Calu3 (cell line): ENCODE measurements around the gene RGS17. TPM values are rescaled to one million over a fixed set of nuclear protein-coding genes. Genes with fewer than 3 reads are reported as not detected.

Experiments
- BruUV-seq: library from RNA; stranded (reverse); fragments of 400-500 nt; replicated peaks from 2 replicates; lab custom pipeline; 2021; lab: Mats Ljungman, UMichigan
- CTCF ChIA-PET: fragments of 300-600 bp; sonication (Branson Sonifier 250); formaldehyde crosslinking; loops from one replicate; lab custom pipeline; 2022; ENCODE audit warnings: antibody characterized with exemption; lab: Charles Lee
- DNase-seq: peaks from one replicate; pipeline ENCODE4 v3.0.0; 2022
- H3K27ac Mint-ChIP-seq: one replicate; pipeline ENCODE4 v1.8.0; 2022; ENCODE audit warnings: mixed read lengths; ENCODE audit not compliant: unreplicated experiment
- H3K27me3 Mint-ChIP-seq: one replicate; pipeline ENCODE4 v1.8.0; 2022; ENCODE audit warnings: mixed read lengths; ENCODE audit not compliant: unreplicated experiment
- H3K36me3 Mint-ChIP-seq: one replicate; pipeline ENCODE4 v1.8.0; 2022; ENCODE audit warnings: mild to moderate bottlenecking, moderate library complexity, mixed read lengths; ENCODE audit not compliant: insufficient read depth, unreplicated experiment
- H3K4me1 Mint-ChIP-seq: one replicate; pipeline ENCODE4 v1.8.0; 2022; ENCODE audit warnings: mild to moderate bottlenecking, low read depth, mixed read lengths; ENCODE audit not compliant: unreplicated experiment
- H3K4me3 Mint-ChIP-seq: one replicate; pipeline ENCODE4 v1.8.0; 2022; ENCODE audit warnings: mild to moderate bottlenecking, low read depth, moderate library complexity, mixed read lengths; ENCODE audit not compliant: unreplicated experiment
- H3K9me3 Mint-ChIP-seq: one replicate; pipeline ENCODE4 v1.8.0; 2022; ENCODE audit warnings: low read depth, mixed read lengths; ENCODE audit not compliant: unreplicated experiment
- intact Hi-C: fragments of 100-400 bp; cut with micrococcal nuclease; formaldehyde crosslinking; loops from one replicate; pipeline ENCODE4 v1.10.0; 2022; ENCODE audit not compliant: unreplicated experiment
- total RNA-seq: library from RNA; stranded (reverse); gene quantifications from 2 replicates; pipeline ENCODE4 v1.2.3, GENCODE V29; 2022
- TF ChIP-seq, protein P1 (sequence below): fragments of 200-600 bp; IDR thresholded peaks from one replicate; pipeline ENCODE4 v1.8.0; 2022; ENCODE audit warnings: antibody characterized with exemption; ENCODE audit not compliant: unreplicated experiment

Gene RGS17
- total RNA-seq, 1 experiment from 2014 or later, result 0.78 TPM

DNA sequence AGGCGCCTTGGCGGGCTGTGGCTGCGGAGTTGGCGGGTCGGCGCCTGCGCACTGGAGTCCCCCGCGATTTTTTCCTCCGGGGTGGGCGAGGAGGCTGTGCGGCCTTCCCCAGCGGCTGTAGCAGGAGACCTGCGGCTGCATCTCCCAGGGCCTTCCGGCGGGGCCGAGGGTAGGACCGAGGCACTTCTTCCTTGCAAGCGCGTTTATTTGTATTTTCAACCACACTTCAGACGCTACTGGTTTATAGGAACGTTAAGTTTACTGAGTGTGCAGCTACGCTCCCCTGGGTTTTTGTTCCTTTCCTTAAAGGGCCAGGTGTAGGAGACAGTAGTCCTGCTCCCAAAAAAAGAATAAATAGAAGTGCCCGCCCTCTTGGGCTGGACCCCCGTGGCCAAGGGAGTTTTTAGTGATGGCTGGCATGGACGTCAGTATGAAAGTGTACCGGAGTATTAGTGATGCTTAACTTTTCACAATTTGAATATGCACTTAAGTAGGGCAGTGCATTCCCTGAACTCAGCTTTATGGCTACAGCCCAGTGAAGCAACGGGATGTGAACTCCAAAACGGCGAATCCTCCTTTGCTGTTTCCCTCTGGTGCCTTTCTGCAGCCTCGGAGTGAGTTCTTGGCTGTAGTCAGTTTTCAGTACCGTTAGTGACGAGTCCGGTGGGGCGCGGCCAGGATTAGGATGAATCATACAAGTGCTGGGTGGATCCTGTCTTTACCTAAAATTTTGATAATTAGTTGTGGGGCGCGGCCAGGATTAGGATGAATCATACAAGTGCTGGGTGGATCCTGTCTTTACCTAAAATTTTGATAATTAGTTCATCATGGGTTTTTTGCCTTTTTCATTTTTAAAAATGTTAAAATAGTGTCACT, 147.2 kb downstream of the RGS17 start:
- Mint-ChIP-seq H3K4me1 (peaks cover 25% of the 10 kb centered on the region), H3K9me3 (no peaks in the 10 kb centered on the region), H3K27ac (peak overlapping the region; percentile 92), H3K4me3 (peak overlapping the region; percentile 91), H3K36me3 (peaks cover 48% of the 10 kb centered on the region), H3K27me3 (no peaks in the 10 kb centered on the region)
- BruUV-seq, result TSS peak; percentile 63
- CTCF ChIA-PET, result interaction anchor here (0.6 kb wide), 1 partner anchor 886 kb away, joined by 3 read pairs; no protein-coding TSS in a partner anchor
- intact Hi-C loops, result no loop called here
- DNase-seq, result peak; percentile 92
- TF ChIP-seq, protein P1, sequence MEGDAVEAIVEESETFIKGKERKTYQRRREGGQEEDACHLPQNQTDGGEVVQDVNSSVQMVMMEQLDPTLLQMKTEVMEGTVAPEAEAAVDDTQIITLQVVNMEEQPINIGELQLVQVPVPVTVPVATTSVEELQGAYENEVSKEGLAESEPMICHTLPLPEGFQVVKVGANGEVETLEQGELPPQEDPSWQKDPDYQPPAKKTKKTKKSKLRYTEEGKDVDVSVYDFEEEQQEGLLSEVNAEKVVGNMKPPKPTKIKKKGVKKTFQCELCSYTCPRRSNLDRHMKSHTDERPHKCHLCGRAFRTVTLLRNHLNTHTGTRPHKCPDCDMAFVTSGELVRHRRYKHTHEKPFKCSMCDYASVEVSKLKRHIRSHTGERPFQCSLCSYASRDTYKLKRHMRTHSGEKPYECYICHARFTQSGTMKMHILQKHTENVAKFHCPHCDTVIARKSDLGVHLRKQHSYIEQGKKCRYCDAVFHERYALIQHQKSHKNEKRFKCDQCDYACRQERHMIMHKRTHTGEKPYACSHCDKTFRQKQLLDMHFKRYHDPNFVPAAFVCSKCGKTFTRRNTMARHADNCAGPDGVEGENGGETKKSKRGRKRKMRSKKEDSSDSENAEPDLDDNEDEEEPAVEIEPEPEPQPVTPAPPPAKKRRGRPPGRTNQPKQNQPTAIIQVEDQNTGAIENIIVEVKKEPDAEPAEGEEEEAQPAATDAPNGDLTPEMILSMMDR, result no peak

DNA sequence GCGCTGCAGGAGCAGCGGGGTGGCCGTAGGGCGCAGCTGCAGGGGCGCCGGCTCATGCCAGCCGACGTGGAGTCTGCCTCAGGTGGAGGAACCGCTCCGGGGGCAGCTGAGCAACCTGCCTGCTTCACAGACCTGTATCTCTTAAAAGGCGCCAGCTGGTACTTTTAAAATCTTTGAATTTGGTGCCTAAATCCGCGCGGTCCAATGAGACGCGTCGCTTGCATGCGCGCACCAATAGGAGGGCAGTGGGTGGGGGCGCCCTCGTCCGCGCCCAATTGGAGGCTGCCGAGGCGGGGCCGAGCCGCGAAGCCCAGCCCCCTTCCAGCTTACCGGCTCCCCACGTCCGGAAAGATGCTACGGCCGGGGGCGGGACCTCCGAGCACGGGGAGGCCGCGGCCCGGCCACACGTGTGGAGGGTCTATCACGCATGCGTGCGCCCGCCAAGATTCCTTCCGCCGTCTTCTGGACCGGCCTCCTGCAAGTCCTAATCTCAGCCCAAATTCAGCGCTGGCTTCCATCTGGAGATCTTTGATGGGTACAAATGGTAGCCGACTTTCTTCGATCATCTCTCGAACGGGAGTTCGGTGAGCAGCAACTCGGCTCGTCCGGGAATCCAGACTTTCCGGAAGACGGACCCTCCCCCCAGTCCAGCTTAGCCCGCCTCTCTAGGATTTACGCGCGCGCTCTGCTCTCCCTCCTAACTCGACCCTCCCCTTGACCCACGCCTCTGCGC, 148.0 kb downstream of the RGS17 start, which contains the start of gene FBXO5:
FBXO5 (minus strand) TSS at position 138 of the 733 bp plus-strand sequence; CDS start at position 56, 82 bp downstream.
- TF ChIP-seq, protein P1, result no peak
- CTCF ChIA-PET, result interaction anchor here (0.6 to 0.8 kb wide), 2 partner anchors 29 to 886 kb away, joined by 3 read pairs; no protein-coding TSS in a partner anchor
- H3K9me3 Mint-ChIP-seq, result no peaks in the 10 kb centered on the region
- BruUV-seq, result no TSS peak
- peaks cover 48% of the 10 kb centered on the region for H3K36me3 Mint-ChIP-seq
- H3K4me3 Mint-ChIP-seq, result peak within 1 kb of the TSS; percentile 91
- peaks cover 25% of the 10 kb centered on the region for H3K4me1 Mint-ChIP-seq
- H3K27me3 Mint-ChIP-seq, result no peaks in the 10 kb centered on the region
- intact Hi-C loops, result no loop called here
- H3K27ac Mint-ChIP-seq, result peak within 1 kb of the TSS; percentile 92
- peak; percentile 95 for DNase-seq

DNA sequence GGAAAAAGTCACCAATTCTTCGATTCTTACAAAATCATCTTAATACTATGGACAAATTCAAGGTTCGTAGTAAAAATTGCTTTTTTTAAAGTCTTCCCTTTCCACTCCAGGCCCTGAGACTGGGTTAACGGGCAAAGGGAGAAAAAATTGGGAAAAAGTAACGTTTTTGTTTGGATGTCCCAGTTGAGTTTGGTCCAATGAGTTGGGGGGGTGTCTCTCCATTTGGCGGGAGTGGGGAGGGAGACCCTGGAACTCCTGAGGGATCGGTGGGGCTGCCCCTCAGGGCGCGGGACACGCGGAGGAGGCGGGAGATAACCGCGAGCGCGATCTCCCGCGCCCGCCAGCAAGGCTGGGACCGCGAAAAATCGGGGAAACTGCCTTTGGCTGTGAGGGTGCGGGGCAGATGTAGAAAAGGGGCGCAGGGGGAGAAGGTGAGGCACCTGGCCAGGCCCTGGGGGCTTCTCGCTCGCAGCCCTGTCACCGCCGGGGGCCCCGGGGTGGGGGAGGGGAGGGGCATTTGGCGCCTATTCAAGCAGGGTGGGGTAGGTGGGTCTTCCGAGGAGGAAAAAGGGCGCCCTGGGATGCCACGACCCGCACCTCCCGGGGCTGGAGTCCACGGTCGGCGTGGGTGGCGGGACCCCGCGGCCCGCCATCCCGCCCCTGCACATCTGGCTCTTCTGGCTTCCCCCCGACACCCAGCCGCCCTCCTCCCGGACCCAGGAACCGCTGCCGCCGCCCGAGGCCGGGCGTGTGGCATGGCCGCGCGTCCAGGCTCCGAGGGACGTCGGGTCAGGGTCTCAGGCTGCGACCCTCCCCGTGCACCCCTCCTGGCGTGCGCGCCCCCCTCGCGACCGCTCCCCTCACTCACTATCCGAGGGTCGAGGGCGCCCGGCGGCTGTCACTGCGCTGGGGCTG, 148.8 kb downstream of the RGS17 start:
- DNase-seq, result no peak
- peak overlapping the region; percentile 69 for H3K27ac Mint-ChIP-seq
- intact Hi-C loops, result no loop called here
- TF ChIP-seq, protein P1, result no peak
- H3K27me3 Mint-ChIP-seq, result no peaks in the 10 kb centered on the region
- peak overlapping the region; percentile 91 for H3K4me3 Mint-ChIP-seq
- no peaks in the 10 kb centered on the region for H3K9me3 Mint-ChIP-seq
- BruUV-seq, result no TSS peak
- peaks cover 25% of the 10 kb centered on the region for H3K4me1 Mint-ChIP-seq
- peaks cover 48% of the 10 kb centered on the region for H3K36me3 Mint-ChIP-seq
- CTCF ChIA-PET, result interaction anchor here (0.8 kb wide), 1 partner anchor 28 kb away, joined by 3 read pairs; no protein-coding TSS in a partner anchor
